A673 (cell line): Measurements from ENCODE around the gene MCF2L2.

Experiments
- EZH2 ChIP-seq: fragments of 200-600 bp; sonication (generic); IDR thresholded peaks from 2 replicates; pipeline ENCODE4 v1.6.1; 2017; ENCODE audit warnings: borderline replicate concordance, low read depth, mild to moderate bottlenecking, mixed read lengths, antibody characterized with exemption, low read length; ENCODE audit not compliant: poor library complexity, severe bottlenecking
- TF ChIP-seq, protein P1 (sequence below): fragments of 300-800, 200-600 bp; sonication (generic); conservative IDR thresholded peaks from 2 replicates; pipeline ENCODE4 v1.5.1; 2017; ENCODE audit warnings: low read depth, mild to moderate bottlenecking, antibody characterized with exemption, low read length, moderate library complexity, mixed read lengths

DNA sequence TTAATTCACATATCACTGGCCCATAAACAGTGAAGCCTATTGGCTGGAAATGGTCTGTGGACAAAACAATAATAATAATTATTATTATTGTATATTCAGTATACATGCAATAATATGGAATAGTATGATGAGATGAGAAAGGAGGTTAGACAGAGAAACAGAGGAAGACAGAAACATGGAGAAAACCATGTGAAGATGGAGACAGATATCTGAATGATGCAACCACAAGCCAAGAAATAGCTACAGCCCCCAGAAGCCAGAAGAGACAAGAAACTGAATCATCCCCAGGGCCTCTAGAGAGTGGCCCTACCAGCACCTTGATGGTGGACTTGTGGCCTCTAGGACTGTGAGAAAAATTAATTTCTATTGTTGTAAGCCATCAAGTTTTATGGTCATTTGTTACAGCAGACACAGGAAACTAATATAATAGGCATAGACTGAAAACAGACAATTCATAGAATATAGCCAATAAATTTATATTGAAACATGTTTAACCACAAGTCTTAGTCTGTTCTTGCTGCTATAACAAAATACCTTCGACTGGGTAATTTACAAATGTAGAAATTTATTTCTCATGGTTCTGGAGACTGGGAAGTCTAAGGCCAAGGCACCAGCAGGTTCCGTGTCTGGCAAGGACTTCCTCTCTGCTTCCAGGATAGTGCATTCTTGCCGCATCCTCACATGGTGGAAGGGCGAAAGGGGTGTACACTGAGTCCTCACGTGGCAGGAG is 31.6 kb downstream of the MCF2L2 start:
- no peak for TF ChIP-seq EZH2
- TF ChIP-seq, protein P1, sequence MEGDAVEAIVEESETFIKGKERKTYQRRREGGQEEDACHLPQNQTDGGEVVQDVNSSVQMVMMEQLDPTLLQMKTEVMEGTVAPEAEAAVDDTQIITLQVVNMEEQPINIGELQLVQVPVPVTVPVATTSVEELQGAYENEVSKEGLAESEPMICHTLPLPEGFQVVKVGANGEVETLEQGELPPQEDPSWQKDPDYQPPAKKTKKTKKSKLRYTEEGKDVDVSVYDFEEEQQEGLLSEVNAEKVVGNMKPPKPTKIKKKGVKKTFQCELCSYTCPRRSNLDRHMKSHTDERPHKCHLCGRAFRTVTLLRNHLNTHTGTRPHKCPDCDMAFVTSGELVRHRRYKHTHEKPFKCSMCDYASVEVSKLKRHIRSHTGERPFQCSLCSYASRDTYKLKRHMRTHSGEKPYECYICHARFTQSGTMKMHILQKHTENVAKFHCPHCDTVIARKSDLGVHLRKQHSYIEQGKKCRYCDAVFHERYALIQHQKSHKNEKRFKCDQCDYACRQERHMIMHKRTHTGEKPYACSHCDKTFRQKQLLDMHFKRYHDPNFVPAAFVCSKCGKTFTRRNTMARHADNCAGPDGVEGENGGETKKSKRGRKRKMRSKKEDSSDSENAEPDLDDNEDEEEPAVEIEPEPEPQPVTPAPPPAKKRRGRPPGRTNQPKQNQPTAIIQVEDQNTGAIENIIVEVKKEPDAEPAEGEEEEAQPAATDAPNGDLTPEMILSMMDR = no peak
